Smooth muscle cell (in vitro differentiated cells): ENCODE results near the gene TGM5. TPM values are rescaled to one million over a fixed set of nuclear protein-coding genes. Genes with fewer than 3 reads are reported as not detected.
A peak's percentile ranks its signal among the peaks of the same experiment; 100 is the strongest.

Experiments
- DNase-seq: peaks from one replicate; lab custom pipeline; 2025; ENCODE audit not compliant: unreplicated experiment; lab: John Stamatoyannopoulos, UW
- H2AFZ ChIP-seq: fragments of 200-600 bp; sonication (generic); 2 replicates; pipeline ENCODE4 v1.6.0; 2016; ENCODE audit warnings: antibody characterized with exemption, low read depth, mild to moderate bottlenecking
- H3F3A ChIP-seq: fragments of 200-600 bp; sonication (generic); 2 replicates; pipeline ENCODE4 v1.6.0; 2017; ENCODE audit warnings: antibody characterized with exemption, low read depth
- H3K27ac ChIP-seq: fragments of 200-600 bp; sonication (generic); 2 replicates; pipeline ENCODE4 v1.5.1; 2016; ENCODE audit warnings: low read depth, mild to moderate bottlenecking
- H3K27me3 ChIP-seq: fragments of 200-600 bp; sonication (generic); 2 replicates; pipeline ENCODE4 v1.6.1; 2016; ENCODE audit warnings: low read depth, mild to moderate bottlenecking
- H3K36me3 ChIP-seq: fragments of 200-600 bp; sonication (generic); 2 replicates; pipeline ENCODE4 v1.5.1; 2016; ENCODE audit warnings: low read depth
- H3K4me1 ChIP-seq: fragments of 200-600 bp; sonication (generic); 2 replicates; pipeline ENCODE4 v1.5.1; 2016; ENCODE audit warnings: low read depth
- H3K4me2 ChIP-seq: fragments of 200-600 bp; sonication (generic); 2 replicates; pipeline ENCODE4 v1.6.0; 2016; ENCODE audit warnings: mild to moderate bottlenecking
- H3K4me3 ChIP-seq: fragments of 200-600 bp; sonication (generic); 2 replicates; pipeline ENCODE4 v1.5.1; 2016; ENCODE audit warnings: mild to moderate bottlenecking
- H3K79me2 ChIP-seq: fragments of 200-600 bp; sonication (generic); 2 replicates; pipeline ENCODE4 v1.6.0; 2016; ENCODE audit warnings: low read depth, mild to moderate bottlenecking
- H3K9ac ChIP-seq: fragments of 200-600 bp; sonication (generic); 2 replicates; pipeline ENCODE4 v1.6.0; 2016; ENCODE audit warnings: low read depth
- H3K9me3 ChIP-seq: fragments of 200-600 bp; sonication (generic); replicated peaks from 2 replicates; pipeline ENCODE4 v1.5.1; 2016; ENCODE audit warnings: low read depth
- H4K20me1 ChIP-seq: fragments of 200-600 bp; sonication (generic); 2 replicates; pipeline ENCODE4 v1.6.0; 2016; ENCODE audit warnings: low read depth
- CTCF ChIP-seq: fragments of 200-600 bp; sonication (generic); IDR thresholded peaks from 2 replicates; pipeline ENCODE4 v1.5.1; 2017; ENCODE audit warnings: borderline replicate concordance, mild to moderate bottlenecking, antibody characterized with exemption; ENCODE audit not compliant: insufficient read depth, poor library complexity, severe bottlenecking
- WGBS: methylation state at CpG from one replicate; pipeline ENCODE4 v1.1.7; 2016; ENCODE audit warnings: low lambda C conversion rate; 5-methylcytosine and 5-hydroxymethylcytosine counted together
- polyA plus RNA-seq: library from polyadenylated mRNA; unstranded; fragments of >200 nt; fragmentation: Nextera tagmentation; extraction: Ambion mirVana; gene quantifications from 2 replicates; pipeline ENCODE4 v1.2.1, GENCODE V29; 2016
- total RNA-seq: library from RNA; depleted of rRNA; stranded (reverse); fragments of >200 nt; gene quantifications from 2 replicates; pipeline ENCODE4 v1.2.3, GENCODE V29; 2014

Gene TGM5
- total and polyA plus RNA-seq, 2 experiments from 2014 or later: 0.08 to 2.5 TPM

GRCh38 chr15:43268111-43269105 is 1.7 kb upstream of the TGM5 start:
- Histone ChIP-seq H3K27me3 (peaks cover 32% of the 10 kb centered on the region), H3K27ac (no peak overlapping the region), H3K79me2 (no peaks in the 10 kb centered on the region), H3K4me2 (no peak overlapping the region), H3K9me3 (no peaks in the 10 kb centered on the region), H4K20me1 (no peaks in the 10 kb centered on the region), H2AFZ (no peak overlapping the region), H3K4me3 (no peak overlapping the region), H3F3A (no peaks in the 10 kb centered on the region), H3K36me3 (no peaks in the 10 kb centered on the region), H3K4me1 (no peaks in the 10 kb centered on the region), H3K9ac (no peak overlapping the region)
- DNase-seq: no peak
- TF ChIP-seq CTCF: peak; percentile 21
- WGBS: 68% methylated on average over 11 of the region's 11 CpGs

- WGBS: 100% methylated on average over 2 of the region's 2 CpGs
- Histone ChIP-seq H3K4me1 (no peaks in the 10 kb centered on the region), H3K9me3 (no peaks in the 10 kb centered on the region), H3K9ac (no peak overlapping the region), H3K4me3 (no peak overlapping the region), H3K79me2 (no peaks in the 10 kb centered on the region), H3K36me3 (no peaks in the 10 kb centered on the region), H4K20me1 (no peaks in the 10 kb centered on the region), H3K4me2 (no peak overlapping the region), H3K27ac (no peak overlapping the region), H3K27me3 (peaks cover 32% of the 10 kb centered on the region), H3F3A (no peaks in the 10 kb centered on the region), H2AFZ (no peak overlapping the region)
- TF ChIP-seq CTCF: no peak
- no peak for DNase-seq
These were observed 711 bp upstream of the TGM5 start for GRCh38 chr15:43267439-43267838.

GRCh38 chr15:43266386-43266785 is 342 bp downstream of the TGM5 start:
- H3K4me1 ChIP-seq: no peaks in the 10 kb centered on the region

More at GRCh38 chr15:43266386-43266785, 342 bp downstream of the TGM5 start:
- no peaks in the 10 kb centered on the region for H3K9me3 ChIP-seq
- H2AFZ ChIP-seq: no peak overlapping the region
- DNase-seq: no peak
- WGBS: 92% methylated on average over 2 of the region's 2 CpGs
- no peaks in the 10 kb centered on the region for H3K36me3 ChIP-seq
- TF ChIP-seq CTCF: no peak
- H3K27me3 ChIP-seq: peaks cover 32% of the 10 kb centered on the region
- no peak overlapping the region for H3K9ac ChIP-seq
- no peaks in the 10 kb centered on the region for H3F3A ChIP-seq
- H3K4me2 ChIP-seq: no peak overlapping the region
- no peaks in the 10 kb centered on the region for H4K20me1 ChIP-seq
- no peak overlapping the region for H3K4me3 ChIP-seq
- no peak overlapping the region for H3K27ac ChIP-seq
- H3K79me2 ChIP-seq: no peaks in the 10 kb centered on the region
